IMR-90 (cell line): ENCODE measurements around the gene CLEC16A.

Experiments
- CEBPB ChIP-seq: IDR thresholded peaks from 2 replicates; pipeline ENCODE4 v1.6.1; 2012; ENCODE audit warnings: low read depth, low read length, improper control_type of control experiment
- FOS ChIP-seq: fragments of 150-350 bp; IDR thresholded peaks from 2 replicates; pipeline ENCODE4 v1.6.1; 2016; ENCODE audit warnings: low read depth, low read length
- MXI1 ChIP-seq: IDR thresholded peaks from 2 replicates; pipeline ENCODE4 v1.6.1; 2012; ENCODE audit warnings: low read depth, mild to moderate bottlenecking, low read length, moderate library complexity, borderline replicate concordance
- POLR2A ChIP-seq: IDR thresholded peaks from 2 replicates; pipeline ENCODE4 v1.6.1; 2012; ENCODE audit warnings: mild to moderate bottlenecking, low read depth, low read length
- RCOR1 ChIP-seq: IDR thresholded peaks from 2 replicates; pipeline ENCODE4 v1.6.1; 2012; ENCODE audit warnings: mild to moderate bottlenecking, low read length, improper control_type of control experiment; ENCODE audit not compliant: insufficient replicate concordance
- TF ChIP-seq, protein P1 (sequence below): conservative IDR thresholded peaks from 2 replicates; pipeline ENCODE4 v1.5.1; 2012; ENCODE audit warnings: mild to moderate bottlenecking, low read depth, low read length, improper control_type of control experiment

DNA sequence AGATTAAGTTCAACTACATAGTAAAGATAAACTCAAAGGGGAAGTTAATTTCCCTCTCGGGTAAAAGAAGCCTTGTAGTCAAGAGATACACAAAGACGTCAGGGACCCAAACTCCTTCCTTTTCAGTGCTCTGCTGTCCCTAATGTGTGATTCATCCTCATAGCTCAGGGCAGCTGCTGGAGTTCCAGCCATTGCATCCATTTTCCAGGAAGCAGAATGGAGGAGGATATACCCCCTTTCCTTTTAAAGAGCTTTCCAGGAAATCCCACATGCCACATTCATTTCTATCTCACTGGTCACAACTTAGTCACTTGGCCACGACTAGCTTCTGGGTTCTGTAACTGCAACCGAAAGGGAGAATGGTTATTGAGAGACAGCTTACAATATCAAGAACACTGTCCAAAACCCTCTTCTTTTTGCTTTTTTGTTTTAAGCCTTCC is 216.3 kb downstream of the CLEC16A start:
- TF ChIP-seq, protein P1, sequence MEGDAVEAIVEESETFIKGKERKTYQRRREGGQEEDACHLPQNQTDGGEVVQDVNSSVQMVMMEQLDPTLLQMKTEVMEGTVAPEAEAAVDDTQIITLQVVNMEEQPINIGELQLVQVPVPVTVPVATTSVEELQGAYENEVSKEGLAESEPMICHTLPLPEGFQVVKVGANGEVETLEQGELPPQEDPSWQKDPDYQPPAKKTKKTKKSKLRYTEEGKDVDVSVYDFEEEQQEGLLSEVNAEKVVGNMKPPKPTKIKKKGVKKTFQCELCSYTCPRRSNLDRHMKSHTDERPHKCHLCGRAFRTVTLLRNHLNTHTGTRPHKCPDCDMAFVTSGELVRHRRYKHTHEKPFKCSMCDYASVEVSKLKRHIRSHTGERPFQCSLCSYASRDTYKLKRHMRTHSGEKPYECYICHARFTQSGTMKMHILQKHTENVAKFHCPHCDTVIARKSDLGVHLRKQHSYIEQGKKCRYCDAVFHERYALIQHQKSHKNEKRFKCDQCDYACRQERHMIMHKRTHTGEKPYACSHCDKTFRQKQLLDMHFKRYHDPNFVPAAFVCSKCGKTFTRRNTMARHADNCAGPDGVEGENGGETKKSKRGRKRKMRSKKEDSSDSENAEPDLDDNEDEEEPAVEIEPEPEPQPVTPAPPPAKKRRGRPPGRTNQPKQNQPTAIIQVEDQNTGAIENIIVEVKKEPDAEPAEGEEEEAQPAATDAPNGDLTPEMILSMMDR: no peak
- TF ChIP-seq MXI1 (no peak), POLR2A (no peak), CEBPB (no peak), RCOR1 (no peak), FOS (no peak)
